Activated T-helper 2 cell treated with anti-CD3 and anti-CD28 coated beads, Interferon-gamma antibody, Interleukin-2, Interleukin-4, amounts not matched to agents 10 μg/mL and 5 μg/mL and 100 μg/mL, durations not matched to agents 14 hours and 24 hours and 36 hours (primary cell): ENCODE results near the gene CCDC127. TPM values are rescaled to one million over a fixed set of nuclear protein-coding genes. Genes with fewer than 3 reads are reported as not detected.
"Not testable (repeated sequence)": the region's sequence is repeated elsewhere in the genome, so short reads cannot be mapped to it uniquely, and the experiment has no call there.

Experiments
- DNase-seq: peaks from one replicate; pipeline ENCODE4 v3.0.0; 2021; ENCODE audit warnings: low spot score
- H3K27ac Mint-ChIP-seq: one replicate; pipeline ENCODE4 v1.8.0; 2021; ENCODE audit warnings: mixed read lengths
- H3K27me3 Mint-ChIP-seq: one replicate; pipeline ENCODE4 v1.8.0; 2021; ENCODE audit warnings: low read depth, mixed read lengths
- H3K36me3 Mint-ChIP-seq: one replicate; pipeline ENCODE4 v1.8.0; 2021; ENCODE audit warnings: low read depth, mixed read lengths
- H3K4me1 Mint-ChIP-seq: one replicate; pipeline ENCODE4 v1.8.0; 2021; ENCODE audit warnings: low read depth, mixed read lengths
- H3K4me3 Mint-ChIP-seq: one replicate; pipeline ENCODE4 v1.8.0; 2021; ENCODE audit warnings: low read depth, mild to moderate bottlenecking, moderate library complexity, mixed read lengths
- H3K9me3 Mint-ChIP-seq: one replicate; pipeline ENCODE4 v1.8.0; 2021; ENCODE audit warnings: mixed read lengths
- intact Hi-C: fragments of 100-400 bp; cut with micrococcal nuclease; formaldehyde crosslinking; loops from one replicate; pipeline ENCODE4 v1.15.1; 2023
- total RNA-seq: library from RNA; stranded (reverse); gene quantifications from 2 replicates; pipeline ENCODE4 v1.2.3, GENCODE V29; 2022

The CCDC127 gene
- total RNA-seq, 1 donor from 2014 or later = 6.5 TPM

DNA sequence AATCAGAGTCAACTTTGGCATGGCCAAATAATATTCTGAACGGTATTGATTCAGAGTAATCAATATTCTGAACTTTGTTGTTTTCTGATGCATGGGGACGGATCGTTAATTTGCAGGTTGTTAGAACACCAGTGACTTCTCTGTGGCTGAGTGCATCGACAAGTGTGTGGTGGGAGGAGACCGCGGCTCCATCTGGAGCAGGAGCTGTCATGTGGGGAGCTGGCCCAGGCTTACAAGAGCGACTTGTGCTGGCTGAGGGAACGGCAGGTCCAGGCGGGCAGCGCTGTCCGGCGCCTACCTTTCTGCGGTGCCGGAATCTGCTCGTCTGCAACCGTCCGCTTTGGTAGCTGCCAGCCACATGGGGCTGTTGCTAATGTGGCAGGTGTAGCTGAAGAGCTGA, 9.4 kb upstream of the CCDC127 start:
- H3K4me3 Mint-ChIP-seq, intact Hi-C loops, DNase-seq, H3K9me3 Mint-ChIP-seq, H3K27me3 Mint-ChIP-seq, H3K27ac Mint-ChIP-seq: not testable (repeated sequence)
- H3K4me1 Mint-ChIP-seq = peaks cover 20% of the 10 kb centered on the region
- H3K36me3 Mint-ChIP-seq = peaks cover 79% of the 10 kb centered on the region

DNA sequence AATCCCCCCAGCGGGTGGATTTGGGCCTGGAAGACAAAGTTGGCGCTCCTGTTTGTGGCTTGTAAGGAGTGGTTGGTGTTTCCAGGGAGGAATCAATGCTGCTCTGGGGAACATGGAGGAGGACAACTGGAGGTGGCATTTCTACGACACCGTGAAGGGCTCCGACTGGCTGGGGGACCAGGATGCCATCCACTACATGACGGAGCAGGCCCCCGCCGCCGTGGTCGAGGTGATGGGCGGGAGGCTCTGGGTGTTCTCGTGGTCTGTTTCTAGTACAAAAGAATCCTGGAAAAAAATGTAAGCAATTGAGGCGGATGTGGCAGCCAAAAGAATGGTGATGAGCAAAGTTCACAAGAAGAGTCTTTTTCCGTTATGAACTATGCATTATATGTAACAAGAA, 7.4 kb upstream of the CCDC127 start:
- no peak overlapping the region for H3K4me3 Mint-ChIP-seq
- no peaks in the 10 kb centered on the region for H3K27me3 Mint-ChIP-seq
- intact Hi-C loops = no loop called here
- peaks cover 28% of the 10 kb centered on the region for H3K4me1 Mint-ChIP-seq
- H3K36me3 Mint-ChIP-seq = peaks cover 69% of the 10 kb centered on the region
- H3K9me3 Mint-ChIP-seq = no peaks in the 10 kb centered on the region
- DNase-seq = no peak
- peak overlapping the region; percentile 11 for H3K27ac Mint-ChIP-seq

- Mint-ChIP-seq H3K27me3 (no peaks in the 10 kb centered on the region), H3K4me1 (peaks cover 30% of the 10 kb centered on the region), H3K4me3 (no peak overlapping the region), H3K9me3 (no peaks in the 10 kb centered on the region), H3K36me3 (peaks cover 60% of the 10 kb centered on the region), H3K27ac (no peak overlapping the region)
- DNase-seq = no peak
- intact Hi-C loops = no loop called here
Observed at GRCh38 chr5:223791-224190, 5.8 kb upstream of the CCDC127 start.

GRCh38 chr5:222951-223715, 5.2 kb upstream of the CCDC127 start:
- H3K27me3 Mint-ChIP-seq, H3K4me3 Mint-ChIP-seq: not testable (repeated sequence)

GRCh38 chr5:219991-220390, 2.0 kb upstream of the CCDC127 start:
- Mint-ChIP-seq H3K27ac (peak overlapping the region; percentile 84), H3K4me1 (peaks cover 43% of the 10 kb centered on the region), H3K36me3 (peaks cover 43% of the 10 kb centered on the region), H3K27me3 (no peaks in the 10 kb centered on the region), H3K4me3 (peak overlapping the region; percentile 94), H3K9me3 (no peaks in the 10 kb centered on the region)
- intact Hi-C loops = loop anchor here (1.0 to 2.0 kb wide), 2 partner anchors 31 to 51 kb away; partner anchors contain the start of gene PDCD6
- no peak for DNase-seq

More at GRCh38 chr5:222951-223715, 5.2 kb upstream of the CCDC127 start:
- H3K27ac Mint-ChIP-seq = peak overlapping the region; percentile 75
- H3K9me3 Mint-ChIP-seq, intact Hi-C loops, DNase-seq: not testable (repeated sequence)
- peaks cover 54% of the 10 kb centered on the region for H3K36me3 Mint-ChIP-seq
- peaks cover 30% of the 10 kb centered on the region for H3K4me1 Mint-ChIP-seq

- H3K4me1 Mint-ChIP-seq = peaks cover 45% of the 10 kb centered on the region
- peak overlapping the region; percentile 94 for H3K4me3 Mint-ChIP-seq
- peak; percentile 17 for DNase-seq
- H3K9me3 Mint-ChIP-seq = no peaks in the 10 kb centered on the region
- intact Hi-C loops = loop anchor here (2.0 kb wide), 1 partner anchor 31 kb away; no protein-coding TSS in a partner anchor
- H3K36me3 Mint-ChIP-seq = peaks cover 40% of the 10 kb centered on the region
- peak overlapping the region; percentile 84 for H3K27ac Mint-ChIP-seq
- H3K27me3 Mint-ChIP-seq = no peaks in the 10 kb centered on the region
Observed at GRCh38 chr5:219460-219863, 1.5 kb upstream of the CCDC127 start.

- no peaks in the 10 kb centered on the region for H3K27me3 Mint-ChIP-seq
- peak overlapping the region; percentile 84 for H3K27ac Mint-ChIP-seq
- H3K4me3 Mint-ChIP-seq = peak overlapping the region; percentile 94
- peaks cover 49% of the 10 kb centered on the region for H3K4me1 Mint-ChIP-seq
- intact Hi-C loops = loop anchor here (2.0 kb wide), 1 partner anchor 30 kb away; no protein-coding TSS in a partner anchor
- peak; percentile 17 for DNase-seq
- no peaks in the 10 kb centered on the region for H3K9me3 Mint-ChIP-seq
- peaks cover 42% of the 10 kb centered on the region for H3K36me3 Mint-ChIP-seq
Observed at GRCh38 chr5:218457-219291, 721 bp upstream of the CCDC127 start.

DNA sequence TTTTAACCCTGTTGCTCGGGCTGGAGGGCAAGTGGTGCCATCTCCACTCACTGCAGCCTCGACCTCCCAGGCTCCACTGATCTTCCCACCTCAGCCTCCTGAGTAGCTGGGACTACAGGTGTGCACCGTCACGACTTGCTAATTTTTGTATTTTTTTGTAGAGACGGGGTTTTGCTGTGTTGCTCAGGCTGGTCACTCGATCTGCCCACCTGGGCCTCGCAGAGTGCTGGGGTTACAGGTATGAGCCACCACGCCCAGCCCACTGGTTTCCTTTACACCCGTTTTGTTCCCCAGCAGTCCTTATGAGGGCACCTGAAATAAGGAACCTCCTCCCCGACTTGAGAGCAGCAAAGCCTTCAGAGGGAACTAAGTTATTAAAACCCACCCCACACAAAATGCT, 1.9 kb downstream of the CCDC127 start:
- peaks cover 33% of the 10 kb centered on the region for H3K36me3 Mint-ChIP-seq
- DNase-seq, H3K27me3 Mint-ChIP-seq, intact Hi-C loops, H3K9me3 Mint-ChIP-seq: not testable (repeated sequence)
- H3K27ac Mint-ChIP-seq = peak overlapping the region; percentile 62
- peak overlapping the region; percentile 21 for H3K4me3 Mint-ChIP-seq
- peaks cover 30% of the 10 kb centered on the region for H3K4me1 Mint-ChIP-seq

DNA sequence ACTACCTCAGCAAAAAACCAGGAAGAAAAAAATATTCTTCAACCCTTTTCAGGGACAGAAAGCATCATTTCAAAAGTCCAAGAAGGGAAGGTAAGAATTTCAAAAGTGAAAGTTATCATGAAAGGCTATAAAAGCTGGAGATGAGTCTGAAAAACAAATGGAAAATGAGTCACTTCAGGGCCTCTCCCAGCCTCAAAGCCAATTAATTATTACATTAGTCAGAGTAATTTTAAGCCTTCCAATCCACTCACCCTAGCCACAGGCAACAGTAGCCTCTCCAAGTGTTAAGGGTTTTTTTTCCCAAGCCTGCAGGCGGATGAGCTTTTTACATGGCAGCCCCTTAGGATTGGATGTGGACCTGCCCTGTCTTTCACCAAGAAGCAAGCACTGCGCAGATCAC, 2.7 kb downstream of the CCDC127 start:
- DNase-seq, H3K27me3 Mint-ChIP-seq, H3K9me3 Mint-ChIP-seq, intact Hi-C loops: not testable (repeated sequence)
- Mint-ChIP-seq H3K27ac (peak overlapping the region; percentile 81), H3K36me3 (peaks cover 32% of the 10 kb centered on the region), H3K4me3 (peak overlapping the region; percentile 57), H3K4me1 (peaks cover 27% of the 10 kb centered on the region)

DNA sequence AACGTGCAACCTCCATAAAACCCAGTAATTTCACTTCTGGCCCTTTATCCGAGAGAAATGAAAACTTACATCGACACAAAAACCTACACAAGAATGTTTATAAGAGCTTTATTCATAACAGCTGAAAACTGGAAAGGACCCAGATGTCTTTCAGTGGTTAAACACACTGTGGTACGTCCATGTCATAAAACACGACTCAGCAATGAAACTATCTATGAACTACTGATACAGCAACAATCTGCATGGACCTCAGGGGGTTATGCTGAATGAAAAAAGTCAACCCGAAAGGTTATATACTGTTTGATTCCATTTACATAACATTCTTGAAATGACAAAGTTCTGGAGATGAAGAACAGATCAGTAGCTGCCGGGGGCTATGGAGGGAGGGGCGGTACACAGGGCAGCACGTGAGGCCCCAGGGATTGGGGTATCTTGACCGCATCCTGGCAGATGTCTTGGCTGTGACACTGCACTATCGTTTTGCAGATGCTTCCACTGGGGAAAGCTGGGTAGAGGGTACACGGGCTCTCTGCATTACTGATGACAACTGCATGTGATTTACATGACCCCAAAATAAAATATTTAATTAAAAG, 4.1 kb downstream of the CCDC127 start:
- no peaks in the 10 kb centered on the region for H3K27me3 Mint-ChIP-seq
- H3K4me3 Mint-ChIP-seq = no peak overlapping the region
- H3K36me3 Mint-ChIP-seq = peaks cover 32% of the 10 kb centered on the region
- H3K4me1 Mint-ChIP-seq = peaks cover 32% of the 10 kb centered on the region
- DNase-seq = no peak
- intact Hi-C loops = no loop called here
- no peaks in the 10 kb centered on the region for H3K9me3 Mint-ChIP-seq
- peak overlapping the region; percentile 43 for H3K27ac Mint-ChIP-seq

- Mint-ChIP-seq H3K9me3 (no peaks in the 10 kb centered on the region), H3K27me3 (no peaks in the 10 kb centered on the region), H3K4me3 (no peak overlapping the region), H3K4me1 (peaks cover 13% of the 10 kb centered on the region), H3K36me3 (peaks cover 25% of the 10 kb centered on the region), H3K27ac (no peak overlapping the region)
- no peak for DNase-seq
- intact Hi-C loops = no loop called here
Observed at GRCh38 chr5:208449-209114, 9.4 kb downstream of the CCDC127 start.

DNA sequence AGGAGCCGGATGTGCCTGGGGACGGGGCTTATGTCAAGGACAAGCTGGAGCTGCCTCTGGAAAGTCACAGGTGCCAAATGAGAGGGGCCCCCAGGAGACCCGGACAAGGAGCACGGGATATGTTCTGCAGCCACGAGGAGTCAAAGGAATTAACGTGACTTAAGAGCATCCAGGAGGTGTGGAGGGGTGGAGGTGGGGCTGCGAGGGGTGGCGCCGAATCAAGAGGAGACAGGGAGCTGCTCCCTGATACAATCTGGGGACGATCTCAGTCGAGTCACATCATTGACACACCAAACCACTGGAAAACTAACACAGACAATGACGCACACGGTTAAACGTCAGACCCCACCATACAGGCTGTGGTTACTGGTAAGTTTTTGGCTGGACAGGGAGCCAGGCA, 10.4 kb downstream of the CCDC127 start:
- DNase-seq = no peak
- Mint-ChIP-seq H3K27ac (no peak overlapping the region), H3K4me3 (no peak overlapping the region), H3K27me3 (no peaks in the 10 kb centered on the region), H3K4me1 (peaks cover 13% of the 10 kb centered on the region), H3K36me3 (peaks cover 21% of the 10 kb centered on the region), H3K9me3 (no peaks in the 10 kb centered on the region)
- intact Hi-C loops = no loop called here
